SK-N-SH treated with all-trans-retinoic acid at 6 μM for 48 hours (cell line): ENCODE results near the gene IMPG2.

Source experiments
- ARNTL ChIP-seq: fragments of 450-650 bp; formaldehyde crosslinking; IDR thresholded peaks from 2 replicates; pipeline ENCODE4 v1.5.0; 2020; ENCODE audit warnings: low read depth, mild to moderate bottlenecking, moderate library complexity, borderline replicate concordance
- ISL1 ChIP-seq: fragments of 250-450 bp; sonication (Bioruptor Pico); IDR thresholded peaks from 2 replicates; pipeline ENCODE4 v2.1.2; 2022; ENCODE audit warnings: mild to moderate bottlenecking, moderate library complexity
- OSR1 ChIP-seq: fragments of 250-450 bp; sonication (Bioruptor Pico); IDR thresholded peaks from 2 replicates; pipeline ENCODE4 v1.8.0; 2022; ENCODE audit warnings: moderate library complexity, mild to moderate bottlenecking, inconsistent platforms
- PATZ1 ChIP-seq: fragments of 250-450 bp; sonication (Bioruptor Pico); IDR thresholded peaks from 2 replicates; pipeline ENCODE4 v1.8.0; 2020; ENCODE audit warnings: mild to moderate bottlenecking, moderate library complexity, borderline replicate concordance
- TSHZ2 ChIP-seq: fragments of 250-450 bp; sonication (Bioruptor Pico); IDR thresholded peaks from 2 replicates; pipeline ENCODE4 v1.5.0; 2020; ENCODE audit warnings: mild to moderate bottlenecking, moderate library complexity
- ZC3H10 ChIP-seq: fragments of 250-450 bp; sonication (Bioruptor Pico); IDR thresholded peaks from 2 replicates; pipeline ENCODE4 v1.5.1; 2021; ENCODE audit warnings: mild to moderate bottlenecking, moderate library complexity
- TF ChIP-seq, protein P1 (sequence below): fragments of 250-450 bp; sonication (Bioruptor Pico); IDR thresholded peaks from 2 replicates; pipeline ENCODE4 v1.5.1; 2020; ENCODE audit warnings: low read depth, mild to moderate bottlenecking, moderate library complexity

GRCh38 chr3:101278727-101279126 is 41.6 kb downstream of the IMPG2 start:
- TF ChIP-seq PATZ1 (CRISPR knock-in tag) (no peak), ARNTL (CRISPR knock-in tag) (no peak), TSHZ2 (CRISPR knock-in tag) (no peak), ZC3H10 (no peak), OSR1 (CRISPR knock-in tag) (no peak), ISL1 (CRISPR knock-in tag) (no peak)
- TF ChIP-seq, protein P1, sequence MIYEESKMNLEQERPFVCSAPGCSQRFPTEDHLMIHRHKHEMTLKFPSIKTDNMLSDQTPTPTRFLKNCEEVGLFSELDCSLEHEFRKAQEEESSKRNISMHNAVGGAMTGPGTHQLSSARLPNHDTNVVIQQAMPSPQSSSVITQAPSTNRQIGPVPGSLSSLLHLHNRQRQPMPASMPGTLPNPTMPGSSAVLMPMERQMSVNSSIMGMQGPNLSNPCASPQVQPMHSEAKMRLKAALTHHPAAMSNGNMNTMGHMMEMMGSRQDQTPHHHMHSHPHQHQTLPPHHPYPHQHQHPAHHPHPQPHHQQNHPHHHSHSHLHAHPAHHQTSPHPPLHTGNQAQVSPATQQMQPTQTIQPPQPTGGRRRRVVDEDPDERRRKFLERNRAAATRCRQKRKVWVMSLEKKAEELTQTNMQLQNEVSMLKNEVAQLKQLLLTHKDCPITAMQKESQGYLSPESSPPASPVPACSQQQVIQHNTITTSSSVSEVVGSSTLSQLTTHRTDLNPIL (CRISPR knock-in tag), result no peak
